HG02678 (cell line): ENCODE measurements around the gene CACHD1.
A peak's percentile ranks its signal among the peaks of the same experiment; 100 is the strongest.

Experiments
- ATAC-seq: cut with Tn5 transposase; IDR thresholded peaks from one replicate; pipeline ENCODE4 v1.9.1; 2021; ENCODE audit warnings: mild to moderate bottlenecking, moderate library complexity; ENCODE audit not compliant: unreplicated experiment

CACHD1 gene

GRCh38 chr1:64650411-64650810, 180.5 kb downstream of the CACHD1 start:
- ATAC-seq = no peak

GRCh38 chr1:64651841-64652240, 181.9 kb downstream of the CACHD1 start:
- no peak for ATAC-seq

GRCh38 chr1:64653466-64653865, 183.5 kb downstream of the CACHD1 start:
- ATAC-seq = no peak

GRCh38 chr1:64654519-64655341, 184.8 kb downstream of the CACHD1 start:
- no peak for ATAC-seq

GRCh38 chr1:64655861-64656260, 185.9 kb downstream of the CACHD1 start:
- no peak for ATAC-seq

GRCh38 chr1:64659478-64660138, 189.7 kb downstream of the CACHD1 start:
- no peak for ATAC-seq

GRCh38 chr1:64663668-64664067, 193.7 kb downstream of the CACHD1 start:
- ATAC-seq = no peak

- no peak for ATAC-seq
Observed at GRCh38 chr1:64664299-64664698, 194.4 kb downstream of the CACHD1 start.

GRCh38 chr1:64669098-64669675, 199.3 kb downstream of the CACHD1 start:
- ATAC-seq = no peak

GRCh38 chr1:64675718-64676345, 205.9 kb downstream of the CACHD1 start:
- ATAC-seq = no peak

- ATAC-seq = no peak
Observed at GRCh38 chr1:64676386-64676785, 206.5 kb downstream of the CACHD1 start.

GRCh38 chr1:64677532-64677931, 207.6 kb downstream of the CACHD1 start:
- no peak for ATAC-seq

GRCh38 chr1:64678366-64678765, 208.4 kb downstream of the CACHD1 start:
- no peak for ATAC-seq

GRCh38 chr1:64679177-64679576, 209.2 kb downstream of the CACHD1 start:
- no peak for ATAC-seq

- no peak for ATAC-seq
Observed at GRCh38 chr1:64680599-64680998, 210.7 kb downstream of the CACHD1 start.

- no peak for ATAC-seq
Observed at GRCh38 chr1:64681043-64681442, 211.1 kb downstream of the CACHD1 start.

- ATAC-seq = no peak
Observed at GRCh38 chr1:64683419-64683818, 213.5 kb downstream of the CACHD1 start.

- ATAC-seq = no peak
Observed at GRCh38 chr1:64685217-64685616, 215.3 kb downstream of the CACHD1 start.

GRCh38 chr1:64685765-64686341, 215.9 kb downstream of the CACHD1 start:
- no peak for ATAC-seq

- peak; percentile 74 for ATAC-seq
Observed at GRCh38 chr1:64686828-64687724, 217.1 kb downstream of the CACHD1 start.
